T-helper 9 cell (primary cell): Measurements from ENCODE around the gene ZNF648.
"Not testable (repeated sequence)": the region's sequence is repeated elsewhere in the genome, so short reads cannot be mapped to it uniquely, and the experiment has no call there.

Source experiments
- DNase-seq: peaks from one replicate; pipeline ENCODE4 v3.0.0-alpha.2; 2020
- total RNA-seq, 2 donors: gene quantifications; one replicate each; lab custom pipeline; 2026; lab: John Stamatoyannopoulos, UW

ZNF648 gene
- total RNA-seq: 0 reads per million in 2 donors

- DNase-seq: no peak
These were observed at the start of gene ZNF648 for GRCh38 chr1:182061594-182061993. Gene ZNF648 (minus strand): TSS chr1:182061712. CDS start chr1:182058010, 3,702 bp downstream.

- DNase-seq: no peak
These were observed 49.1 kb upstream of the ZNF648 start for GRCh38 chr1:182110635-182111034.

GRCh38 chr1:182109771-182110170 is 48.3 kb upstream of the ZNF648 start:
- no peak for DNase-seq

- DNase-seq: no peak
These were observed 45.7 kb upstream of the ZNF648 start for GRCh38 chr1:182107209-182107608.

GRCh38 chr1:182102043-182102416 is 40.5 kb upstream of the ZNF648 start:
- DNase-seq: no peak

GRCh38 chr1:182101415-182102042 is 40.0 kb upstream of the ZNF648 start:
- DNase-seq: no peak

GRCh38 chr1:182098301-182098700 is 36.8 kb upstream of the ZNF648 start:
- no peak for DNase-seq

- DNase-seq: no peak
These were observed 34.4 kb upstream of the ZNF648 start for GRCh38 chr1:182095946-182096345.

GRCh38 chr1:182094514-182095005 is 33.0 kb upstream of the ZNF648 start:
- DNase-seq: not testable (repeated sequence)

GRCh38 chr1:182093781-182094180 is 32.3 kb upstream of the ZNF648 start:
- no peak for DNase-seq

GRCh38 chr1:182092336-182092735 is 30.8 kb upstream of the ZNF648 start:
- no peak for DNase-seq

- DNase-seq: no peak
These were observed 29.6 kb upstream of the ZNF648 start for GRCh38 chr1:182091083-182091482.

GRCh38 chr1:182087719-182088350 is 26.3 kb upstream of the ZNF648 start:
- peak; percentile 15 for DNase-seq

- DNase-seq: no peak
These were observed 25.8 kb upstream of the ZNF648 start for GRCh38 chr1:182087304-182087703.

GRCh38 chr1:182086620-182087019 is 25.1 kb upstream of the ZNF648 start:
- no peak for DNase-seq

- no peak for DNase-seq
These were observed 24.6 kb upstream of the ZNF648 start for GRCh38 chr1:182086136-182086535.

- DNase-seq: no peak
These were observed 24.2 kb upstream of the ZNF648 start for GRCh38 chr1:182085726-182086125.

GRCh38 chr1:182084487-182085316 is 23.2 kb upstream of the ZNF648 start:
- DNase-seq: peak; percentile 70

- DNase-seq: no peak
These were observed 22.5 kb upstream of the ZNF648 start for GRCh38 chr1:182083851-182084486.

GRCh38 chr1:182080955-182081582 is 19.6 kb upstream of the ZNF648 start:
- no peak for DNase-seq

- DNase-seq: no peak
These were observed 18.5 kb upstream of the ZNF648 start for GRCh38 chr1:182080040-182080439.

GRCh38 chr1:182071924-182072323 is 10.4 kb upstream of the ZNF648 start:
- no peak for DNase-seq
